Spleen (tissue), 11 donors: ENCODE results near the gene LPP. TPM values are rescaled to one million over a fixed set of nuclear protein-coding genes. Genes with fewer than 3 reads are reported as not detected.

Source experiments
- DNase-seq: peaks from one replicate; pipeline ENCODE4 v3.0.0-alpha.2; 2020
- H3K27ac ChIP-seq, 8 donors: fragments of 200-600 bp; sonication (generic) in 7 of 8; 1 replicate in 4 of 8; 2 replicates in 4 of 8; pipeline versions ENCODE4 v1.5.0 to v1.8.0; 2016 to 2021; ENCODE audit warnings: inconsistent platforms in 4 of 8, mild to moderate bottlenecking in 4 of 8, moderate library complexity in 1 of 8
- H3K27me3 ChIP-seq, 7 donors: fragments of 200-600 bp; sonication (generic) in 6 of 7; replicated peaks in 1 of 7; 1 replicate in 4 of 7; 2 replicates in 3 of 7; pipeline versions ENCODE4 v1.5.0 to v1.8.0; 2016 to 2021; ENCODE audit warnings: inconsistent platforms in 3 of 7, mild to moderate bottlenecking in 1 of 7
- H3K36me3 ChIP-seq, 6 donors: fragments of 200-600 bp; sonication (generic) in 5 of 6; 1 replicate in 4 of 6; 2 replicates in 2 of 6; pipeline versions ENCODE4 v1.5.0 to v1.8.0; 2016 to 2021; ENCODE audit warnings: inconsistent platforms in 2 of 6
- H3K4me1 ChIP-seq, 6 donors: fragments of 200-600 bp; sonication (generic) in 5 of 6; 1 replicate in 3 of 6; 2 replicates in 3 of 6; pipeline versions ENCODE4 v1.5.0 to v1.8.0; 2016 to 2021; ENCODE audit warnings: inconsistent platforms in 3 of 6
- H3K4me3 ChIP-seq, 8 donors: fragments of 200-600 bp; sonication (generic) in 7 of 8; 1 replicate in 4 of 8; 2 replicates in 4 of 8; pipeline versions ENCODE4 v1.5.0 to v1.8.0; 2016 to 2021; ENCODE audit warnings: inconsistent platforms in 4 of 8, mild to moderate bottlenecking in 4 of 8, moderate library complexity in 2 of 8
- H3K9me3 ChIP-seq, 8 donors: fragments of 200-600 bp; sonication (generic) in 7 of 8; 1 replicate in 4 of 8; 2 replicates in 4 of 8; pipeline versions ENCODE4 v1.5.0 to v1.8.0; 2016 to 2021; ENCODE audit warnings: inconsistent platforms in 4 of 8
- POLR2A ChIP-seq, 3 donors: fragments of 450-650 bp; IDR thresholded peaks; one replicate each; pipeline ENCODE4 v1.5.1; 2017; ENCODE audit warnings: antibody characterized with exemption in 3 of 3, mild to moderate bottlenecking in 1 of 3
- POLR2AphosphoS5 ChIP-seq, 3 donors: sonication (generic); formaldehyde crosslinking; IDR thresholded peaks; one replicate each; pipeline ENCODE4 v1.5.1; 2017; ENCODE audit warnings: antibody characterized with exemption in 3 of 3
- WGBS, 5 donors: extraction: QIAGEN DNeasy Blood & Tissue Kit in 3 of 5; methylation state at CpG; one replicate each; pipeline versions ENCODE4 v1.1.5 to v1.1.7; 2013 to 2018; 5-methylcytosine and 5-hydroxymethylcytosine counted together
- intact Hi-C: fragments of 100-400 bp; cut with DNase I; formaldehyde crosslinking; loops from one replicate; pipeline ENCODE4 v1.15.0; 2023; ENCODE audit warnings: low total_unique reads
- polyA plus RNA-seq, 3 donors: library from polyadenylated mRNA; stranded (reverse); fragments of 200-250 nt; gene quantifications; one replicate each; pipeline ENCODE4 v1.2.1, GENCODE V29; 2013
- total RNA-seq, 7 donors: library from RNA; depleted of rRNA in 3 of 7; stranded (reverse); fragments of >200 nt in 3 of 7; fragmentation: NEBNext Ultra II Directional in 4 of 7; extraction: Animal tissue kit (Norgen Biotek cat#: 25700) in 4 of 7; gene quantifications; one replicate each; pipeline versions ENCODE4 v1.1.0 to v1.2.1, GENCODE V29; 2016 to 2021
- TF ChIP-seq, protein P1 (sequence below), 11 experiments: fragments of 200-600 bp in 7 of 11; fragments of 450-650 bp in 4 of 11; sonication (generic) in 4 of 11; IDR thresholded peaks in 8 of 11; conservative IDR thresholded peaks in 3 of 11; 1 replicate in 7 of 11; 2 replicates in 4 of 11; pipeline versions ENCODE4 v1.4.0 to v1.8.0; 2016 to 2021; ENCODE audit warnings: antibody characterized with exemption in 11 of 11, inconsistent platforms in 4 of 11, mild to moderate bottlenecking in 1 of 11
- donor health status: healthy with polysubstance abuse.
- donor health status: DM: no; HTN: no; CAD: no; lungs with moderate emphysema.
- donor health status: DM: no; HTN: no; CAD: no.
- donor health status: Bipolar disorder and iron deficiency.
- donor health status: healthy.
- donor health status: DM: no; HTN: no; CAD: no.
- donor health status: DM: yes; HTN: yes; CAD: no.

The LPP gene
- total and polyA plus RNA-seq, 10 donors: 2.4 to 270 (median 156) TPM

DNA sequence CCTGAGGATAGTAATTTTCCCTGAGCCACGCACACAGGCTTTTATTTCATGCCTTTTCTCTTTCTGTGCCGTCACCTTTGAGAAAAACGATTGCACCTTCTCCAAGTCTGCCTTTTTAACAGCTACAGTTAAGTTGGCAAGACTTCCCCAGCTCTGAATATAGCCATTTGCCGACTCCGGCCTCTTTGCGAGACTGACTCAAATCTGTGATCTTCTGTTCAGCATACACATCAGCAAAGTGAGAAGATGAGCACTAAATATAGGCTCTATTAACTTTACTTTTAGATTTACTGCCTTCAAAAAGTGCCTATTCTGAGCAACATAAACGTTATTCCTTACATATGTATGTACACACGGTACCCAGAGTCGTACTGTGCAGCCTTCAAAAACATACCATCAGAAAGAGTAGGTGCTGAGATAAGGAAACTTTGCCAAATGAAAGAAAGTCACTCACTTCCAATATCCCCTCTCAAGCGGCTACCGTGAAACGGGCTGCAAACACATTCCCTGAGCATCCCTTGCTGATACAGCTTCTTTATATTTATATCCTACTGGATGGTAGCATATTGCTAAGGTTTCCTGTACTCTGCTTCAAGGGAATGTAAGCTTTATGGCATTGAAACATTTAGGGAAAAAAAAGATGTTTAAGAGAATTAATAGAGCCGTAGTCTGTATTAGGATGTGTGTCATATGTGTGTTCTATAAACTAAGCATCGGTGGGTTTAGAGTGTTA is 734.5 kb downstream of the LPP start:
- no peak for DNase-seq
- H3K4me3 ChIP-seq: no peak overlapping the region
- no peaks in the 10 kb centered on the region for H3K9me3 ChIP-seq
- intact Hi-C loops: no loop called here
- no peaks in the 10 kb centered on the region for H3K27me3 ChIP-seq
- H3K36me3 ChIP-seq: peaks cover 0 to 24% (median 2%) of the 10 kb centered on the region in 6 donors
- H3K4me1 ChIP-seq: peaks cover 0 to 9% (median 2%) of the 10 kb centered on the region in 6 donors
- WGBS, 5 donors: 95 to 97% (median 96%) methylated on average over 14 of the region's 14 CpGs
- no peak overlapping the region for H3K27ac ChIP-seq
- TF ChIP-seq, protein P1, sequence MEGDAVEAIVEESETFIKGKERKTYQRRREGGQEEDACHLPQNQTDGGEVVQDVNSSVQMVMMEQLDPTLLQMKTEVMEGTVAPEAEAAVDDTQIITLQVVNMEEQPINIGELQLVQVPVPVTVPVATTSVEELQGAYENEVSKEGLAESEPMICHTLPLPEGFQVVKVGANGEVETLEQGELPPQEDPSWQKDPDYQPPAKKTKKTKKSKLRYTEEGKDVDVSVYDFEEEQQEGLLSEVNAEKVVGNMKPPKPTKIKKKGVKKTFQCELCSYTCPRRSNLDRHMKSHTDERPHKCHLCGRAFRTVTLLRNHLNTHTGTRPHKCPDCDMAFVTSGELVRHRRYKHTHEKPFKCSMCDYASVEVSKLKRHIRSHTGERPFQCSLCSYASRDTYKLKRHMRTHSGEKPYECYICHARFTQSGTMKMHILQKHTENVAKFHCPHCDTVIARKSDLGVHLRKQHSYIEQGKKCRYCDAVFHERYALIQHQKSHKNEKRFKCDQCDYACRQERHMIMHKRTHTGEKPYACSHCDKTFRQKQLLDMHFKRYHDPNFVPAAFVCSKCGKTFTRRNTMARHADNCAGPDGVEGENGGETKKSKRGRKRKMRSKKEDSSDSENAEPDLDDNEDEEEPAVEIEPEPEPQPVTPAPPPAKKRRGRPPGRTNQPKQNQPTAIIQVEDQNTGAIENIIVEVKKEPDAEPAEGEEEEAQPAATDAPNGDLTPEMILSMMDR (IDR thresholded peaks at IDR 0.05 in 8 of 11, conservative IDR thresholded peaks at IDR 0.05 in 3 of 11): no peak
- TF ChIP-seq POLR2A (IDR thresholded peaks at IDR 0.05) (no peak), POLR2AphosphoS5 (IDR thresholded peaks at IDR 0.05) (no peak)

DNA sequence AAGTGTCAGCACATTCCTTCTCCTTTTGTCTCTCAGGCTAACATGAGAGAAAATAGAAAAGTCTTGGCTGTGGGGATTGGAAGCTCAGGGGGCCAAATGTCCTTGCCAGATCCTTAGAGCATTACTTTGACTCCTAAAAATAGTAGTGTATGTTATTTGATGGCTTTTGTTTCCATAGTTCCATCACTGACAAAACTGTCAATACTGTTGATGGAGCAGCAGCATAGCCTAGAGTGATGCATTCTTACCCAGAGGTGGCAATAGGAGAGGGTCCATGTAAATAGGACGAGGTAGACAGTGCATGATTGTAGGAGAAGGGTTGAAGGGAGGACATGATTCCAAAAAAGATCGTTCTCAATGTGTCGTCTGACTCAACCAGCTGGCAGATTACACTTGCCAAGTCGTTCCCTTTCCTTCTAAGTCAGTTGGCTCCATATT is 735.1 kb downstream of the LPP start:
- 91 to 97% (median 92%) methylated on average over 4 of the region's 4 CpGs for WGBS, 5 donors
- intact Hi-C loops: no loop called here

DNA sequence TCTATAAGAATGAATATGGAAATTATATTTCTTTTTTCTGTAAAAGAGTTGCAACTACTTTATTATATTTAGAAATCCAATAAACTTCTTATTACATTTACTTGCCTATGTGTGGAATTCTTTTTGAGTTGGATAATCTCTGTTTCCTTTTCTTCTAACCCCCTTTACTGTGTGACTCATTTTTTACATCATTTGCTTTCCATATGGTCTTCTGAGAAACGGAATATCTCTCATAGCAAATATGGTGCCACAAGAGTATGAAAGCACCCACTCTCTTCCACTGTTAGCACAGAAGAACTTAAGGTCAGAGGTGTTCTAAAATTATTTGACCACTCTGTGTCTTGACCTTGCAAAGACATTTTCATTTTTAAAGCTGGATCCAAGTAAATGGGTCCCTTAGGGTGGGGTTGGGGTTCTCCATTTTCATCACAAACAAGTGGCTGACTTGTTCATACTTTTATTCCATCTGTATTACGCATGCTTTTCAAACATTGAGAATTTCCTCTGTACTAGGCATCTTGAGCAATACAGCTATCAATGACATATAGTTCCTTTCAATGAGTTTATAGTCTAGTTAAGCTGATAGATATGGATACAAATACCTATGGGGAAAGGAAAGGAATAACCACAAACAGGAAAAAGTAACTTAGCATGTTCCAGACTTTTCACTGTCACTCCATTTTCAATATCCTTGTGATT is 736.8 kb downstream of the LPP start:
- peaks cover 0 to 22% (median 2%) of the 10 kb centered on the region in 6 donors for H3K36me3 ChIP-seq
- no peaks in the 10 kb centered on the region for H3K4me1 ChIP-seq
- no peak for DNase-seq
- no peak overlapping the region for H3K27ac ChIP-seq
- TF ChIP-seq, protein P1 (IDR thresholded peaks at IDR 0.05 in 8 of 11, conservative IDR thresholded peaks at IDR 0.05 in 3 of 11): no peak
- TF ChIP-seq POLR2AphosphoS5 (IDR thresholded peaks at IDR 0.05) (no peak), POLR2A (IDR thresholded peaks at IDR 0.05) (no peak)
- 89 to 98% (median 94%) methylated on average over 2 of the region's 2 CpGs for WGBS, 5 donors
- no peak overlapping the region for H3K4me3 ChIP-seq
- H3K9me3 ChIP-seq: no peaks in the 10 kb centered on the region
- no peaks in the 10 kb centered on the region for H3K27me3 ChIP-seq
- intact Hi-C loops: no loop called here

More for the DNA sequence above, 735.1 kb downstream of the LPP start:
- Histone ChIP-seq H3K4me1 (peaks cover 0 to 5% (median 2%) of the 10 kb centered on the region in 6 donors), H3K27ac (no peak overlapping the region), H3K27me3 (no peaks in the 10 kb centered on the region), H3K36me3 (peaks cover 0 to 22% (median 2%) of the 10 kb centered on the region in 6 donors), H3K4me3 (no peak overlapping the region), H3K9me3 (no peaks in the 10 kb centered on the region)
- no peak for DNase-seq
- no peak for TF ChIP-seq POLR2A (IDR thresholded peaks at IDR 0.05)
- no peak for TF ChIP-seq POLR2AphosphoS5 (IDR thresholded peaks at IDR 0.05)
- TF ChIP-seq, protein P1 (IDR thresholded peaks at IDR 0.05 in 8 of 11, conservative IDR thresholded peaks at IDR 0.05 in 3 of 11): no peak

DNA sequence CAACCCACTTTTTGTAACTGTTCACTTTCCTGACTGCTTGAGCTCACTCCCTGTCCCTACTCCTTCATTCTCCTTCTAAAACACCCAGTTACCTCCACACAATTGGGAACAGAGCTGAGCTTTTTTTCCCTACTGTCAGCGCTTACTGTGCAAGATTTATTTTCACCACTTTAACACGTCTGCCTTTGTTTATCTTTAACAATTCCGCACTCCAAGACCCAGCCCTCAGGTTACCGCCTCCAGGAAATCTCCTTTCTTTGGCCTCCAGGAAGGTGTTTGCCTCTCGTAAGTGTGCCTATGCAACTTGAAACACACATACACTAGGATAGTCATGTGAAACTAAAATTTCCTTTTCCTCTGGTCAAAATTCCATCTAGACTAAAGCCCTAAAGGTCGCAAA is 745.9 kb downstream of the LPP start:
- intact Hi-C loops: no loop called here
- H3K4me3 ChIP-seq: no peak overlapping the region
- TF ChIP-seq, protein P1 (IDR thresholded peaks at IDR 0.05 in 8 of 11, conservative IDR thresholded peaks at IDR 0.05 in 3 of 11): no peak
- TF ChIP-seq POLR2AphosphoS5 (IDR thresholded peaks at IDR 0.05) (no peak), POLR2A (IDR thresholded peaks at IDR 0.05) (no peak)
- H3K4me1 ChIP-seq: peaks cover 0 to 22% (median 9%) of the 10 kb centered on the region in 6 donors
- WGBS, 5 donors: 70 to 88% (median 79%) methylated on average over 6 of the region's 6 CpGs
- no peaks in the 10 kb centered on the region for H3K36me3 ChIP-seq
- no peaks in the 10 kb centered on the region for H3K27me3 ChIP-seq
- DNase-seq: no peak
- no peak overlapping the region for H3K27ac ChIP-seq
- no peaks in the 10 kb centered on the region for H3K9me3 ChIP-seq
